ENCODE measurements around the gene CCNB1IP1.

The CCNB1IP1 gene

GRCh38 chr14:20262642-20263128 lies 70.4 kb downstream of the CCNB1IP1 start:
- Histone ChIP-seq H3K9ac (peak overlapping the region; percentile 46; the same call in 1 of the 2 replicates), H3K36me3 (no peaks in the 10 kb centered on the region), H4K20me1 (no peaks in the 10 kb centered on the region), H3K27me3 (no peaks in the 10 kb centered on the region), H3K4me2 (peak overlapping the region; percentile 63), H3K4me1 (peaks cover 13% of the 10 kb centered on the region), H3K9me3 (0 out of 2 replicates have a peak, but pooled peaks cover 3% of the 10 kb centered on the region), H3K4me3 (no peak overlapping the region), H3K27ac (peak overlapping the region; percentile 55)
- TF ChIP-seq Cebpa-rat (IDR thresholded peaks at IDR 0.05), result no peak

Measured in BLaER1 (cell line).